PFSK-1 (cell line): Measurements from ENCODE around the gene HOXA4.

Experiments used
- FOXP2 ChIP-seq: optimal IDR thresholded peaks from 2 replicates; pipeline ENCODE3; 2011; ENCODE audit warnings: borderline replicate concordance, control low read depth, inconsistent platforms; ENCODE audit not compliant: insufficient read depth; ENCODE audit errors: extremely low read length, extremely low read depth
- POLR2AphosphoS5 ChIP-seq: IDR thresholded peaks from 2 replicates; pipeline ENCODE4 v1.6.1; 2012; ENCODE audit warnings: low read depth, mild to moderate bottlenecking, control low read depth, low read length, moderate library complexity
- SIN3A ChIP-seq: IDR thresholded peaks from 2 replicates; pipeline ENCODE4 v1.6.1; 2012; ENCODE audit warnings: mild to moderate bottlenecking, low read length, moderate library complexity, borderline replicate concordance; ENCODE audit not compliant: insufficient read depth
- TAF1 ChIP-seq: IDR thresholded peaks from 2 replicates; pipeline ENCODE4 v1.6.1; 2012; ENCODE audit warnings: low read length, control low read depth, borderline replicate concordance; ENCODE audit not compliant: insufficient read depth
- TF ChIP-seq, protein P1 (sequence below), 2 experiments: IDR thresholded peaks; 2 replicates each; pipeline versions ENCODE4 v1.6.1 to v1.8.0; 2011 to 2012; ENCODE audit warnings: low read depth in 2 of 2, low read length in 2 of 2, control low read depth in 1 of 2, inconsistent platforms in 1 of 2, mild to moderate bottlenecking in 1 of 2, moderate library complexity in 1 of 2; ENCODE audit not compliant: insufficient read depth in 1 of 2

Gene HOXA4

DNA sequence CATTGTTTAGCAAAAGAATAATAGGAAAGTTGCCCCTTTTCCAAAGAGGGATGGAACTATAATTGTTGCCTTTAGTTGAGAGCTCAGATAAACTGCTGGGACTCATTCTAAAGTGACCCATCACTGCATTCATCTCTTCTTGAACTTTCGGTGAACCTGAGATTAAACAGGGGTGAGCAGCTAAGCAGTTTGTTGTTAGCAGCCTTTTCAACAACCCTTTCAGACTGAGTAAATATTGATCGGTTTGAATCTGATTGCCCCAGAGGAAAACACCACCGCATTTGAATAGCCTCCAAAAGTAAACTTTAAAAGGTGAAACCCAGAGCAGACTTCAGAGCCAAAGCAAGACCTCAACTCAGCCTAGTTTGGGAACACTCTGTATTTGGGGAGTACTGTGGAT, 39.5 kb downstream of the HOXA4 start:
- no peak for TF ChIP-seq TAF1
- no peak for TF ChIP-seq SIN3A
- TF ChIP-seq, protein P1, sequence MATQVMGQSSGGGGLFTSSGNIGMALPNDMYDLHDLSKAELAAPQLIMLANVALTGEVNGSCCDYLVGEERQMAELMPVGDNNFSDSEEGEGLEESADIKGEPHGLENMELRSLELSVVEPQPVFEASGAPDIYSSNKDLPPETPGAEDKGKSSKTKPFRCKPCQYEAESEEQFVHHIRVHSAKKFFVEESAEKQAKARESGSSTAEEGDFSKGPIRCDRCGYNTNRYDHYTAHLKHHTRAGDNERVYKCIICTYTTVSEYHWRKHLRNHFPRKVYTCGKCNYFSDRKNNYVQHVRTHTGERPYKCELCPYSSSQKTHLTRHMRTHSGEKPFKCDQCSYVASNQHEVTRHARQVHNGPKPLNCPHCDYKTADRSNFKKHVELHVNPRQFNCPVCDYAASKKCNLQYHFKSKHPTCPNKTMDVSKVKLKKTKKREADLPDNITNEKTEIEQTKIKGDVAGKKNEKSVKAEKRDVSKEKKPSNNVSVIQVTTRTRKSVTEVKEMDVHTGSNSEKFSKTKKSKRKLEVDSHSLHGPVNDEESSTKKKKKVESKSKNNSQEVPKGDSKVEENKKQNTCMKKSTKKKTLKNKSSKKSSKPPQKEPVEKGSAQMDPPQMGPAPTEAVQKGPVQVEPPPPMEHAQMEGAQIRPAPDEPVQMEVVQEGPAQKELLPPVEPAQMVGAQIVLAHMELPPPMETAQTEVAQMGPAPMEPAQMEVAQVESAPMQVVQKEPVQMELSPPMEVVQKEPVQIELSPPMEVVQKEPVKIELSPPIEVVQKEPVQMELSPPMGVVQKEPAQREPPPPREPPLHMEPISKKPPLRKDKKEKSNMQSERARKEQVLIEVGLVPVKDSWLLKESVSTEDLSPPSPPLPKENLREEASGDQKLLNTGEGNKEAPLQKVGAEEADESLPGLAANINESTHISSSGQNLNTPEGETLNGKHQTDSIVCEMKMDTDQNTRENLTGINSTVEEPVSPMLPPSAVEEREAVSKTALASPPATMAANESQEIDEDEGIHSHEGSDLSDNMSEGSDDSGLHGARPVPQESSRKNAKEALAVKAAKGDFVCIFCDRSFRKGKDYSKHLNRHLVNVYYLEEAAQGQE (IDR thresholded peaks at IDR 0.05; ENCODE audit: insufficient read depth in 1 of 2, low read depth in 2 of 2, low read length in 2 of 2): no peak

DNA sequence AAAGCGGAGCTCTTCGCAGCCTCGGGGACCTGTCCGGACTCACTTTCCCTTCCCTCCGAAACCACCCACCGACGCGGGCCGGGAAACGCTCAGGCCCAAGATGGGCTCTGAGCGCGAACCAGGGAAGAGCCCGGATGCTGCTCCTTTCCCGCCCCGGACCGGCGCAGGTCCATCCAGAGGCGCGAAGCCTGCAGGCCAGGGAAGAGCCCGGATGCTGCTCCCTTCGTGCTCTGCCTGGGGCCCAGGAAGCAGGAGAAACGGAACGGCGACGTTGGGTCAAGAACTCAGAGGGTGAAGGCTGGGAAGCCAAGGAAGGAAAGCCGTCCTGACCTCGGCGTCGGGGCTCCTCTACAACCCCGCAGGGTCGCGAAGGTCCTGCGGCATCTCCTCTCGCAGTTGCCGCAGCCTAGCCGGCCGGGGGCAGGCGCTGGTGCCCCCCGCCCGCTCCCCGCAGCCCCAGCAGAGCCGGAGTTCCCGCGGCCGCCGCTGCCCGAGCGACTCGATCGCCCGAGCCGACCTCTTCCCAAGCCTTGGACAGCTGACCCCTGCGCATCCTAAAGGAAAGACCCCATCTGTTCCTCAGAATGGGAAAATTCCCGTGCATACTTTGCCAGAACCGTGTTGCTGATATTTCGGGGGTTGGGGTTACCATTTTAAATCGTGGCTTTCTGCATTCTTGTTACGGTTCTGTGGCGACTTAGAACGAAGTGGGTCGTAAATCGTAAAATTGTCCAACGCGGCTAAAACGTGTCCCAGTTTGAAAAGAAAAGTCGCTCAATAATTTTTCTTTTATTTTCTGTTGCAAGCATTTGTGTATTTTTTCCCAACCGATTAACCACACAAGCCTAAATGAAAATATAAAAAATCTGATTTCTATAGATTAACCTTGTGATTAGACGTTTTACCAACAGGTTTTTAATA, 42.3 kb downstream of the HOXA4 start:
- TF ChIP-seq TAF1 (no peak), FOXP2 (no peak), POLR2AphosphoS5 (no peak), SIN3A (no peak)
- TF ChIP-seq, protein P1 (IDR thresholded peaks at IDR 0.05; ENCODE audit: insufficient read depth in 1 of 2, low read depth in 2 of 2, low read length in 2 of 2): no peak

DNA sequence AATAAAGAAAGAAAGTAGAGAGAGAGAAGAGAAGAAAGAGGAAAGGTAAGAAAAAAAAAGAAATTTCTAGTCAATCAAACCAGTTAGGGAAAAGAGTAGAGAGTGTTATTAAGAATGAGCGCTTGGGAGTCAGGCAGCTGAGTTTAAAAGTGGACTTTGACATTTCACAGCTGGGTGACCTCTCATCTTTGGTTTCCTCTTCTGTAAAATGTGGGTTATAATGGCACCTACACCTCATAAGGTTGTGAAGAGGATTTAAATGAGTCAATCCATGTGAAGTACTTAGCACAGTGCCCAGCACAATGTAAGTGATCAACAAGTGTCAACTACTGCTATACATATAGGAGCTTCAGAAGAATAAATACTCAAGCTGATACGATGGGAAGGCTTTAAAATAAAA, 46.9 kb downstream of the HOXA4 start:
- no peak for TF ChIP-seq FOXP2
- TF ChIP-seq SIN3A: no peak
- no peak for TF ChIP-seq POLR2AphosphoS5
- TF ChIP-seq, protein P1 (IDR thresholded peaks at IDR 0.05; ENCODE audit: insufficient read depth in 1 of 2, low read depth in 2 of 2, low read length in 2 of 2): no peak
- no peak for TF ChIP-seq TAF1

DNA sequence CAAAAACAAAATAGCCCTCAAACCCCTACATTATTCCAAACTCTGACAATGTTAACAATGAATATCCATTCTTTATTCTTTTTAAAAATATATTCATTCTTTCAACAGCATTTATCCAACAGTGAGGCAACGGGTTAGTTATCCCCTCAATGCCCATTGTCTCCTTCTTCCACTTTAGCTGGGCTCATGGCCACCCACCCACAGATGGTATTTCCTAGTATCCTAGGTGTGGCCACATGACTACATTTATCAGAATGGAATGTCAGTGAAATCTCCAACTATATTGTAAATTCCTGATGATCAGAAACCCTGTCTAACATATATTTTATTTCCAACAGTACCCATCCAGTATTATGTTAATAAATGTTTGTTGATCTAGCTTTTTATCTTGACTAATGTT, 48.4 kb downstream of the HOXA4 start:
- TF ChIP-seq POLR2AphosphoS5 (no peak), FOXP2 (no peak), SIN3A (no peak), TAF1 (no peak)
- TF ChIP-seq, protein P1 (IDR thresholded peaks at IDR 0.05; ENCODE audit: insufficient read depth in 1 of 2, low read depth in 2 of 2, low read length in 2 of 2): no peak
